Measurements from ENCODE around the gene INPP5J. TPM values are rescaled to one million over a fixed set of nuclear protein-coding genes. Genes with fewer than 3 reads are reported as not detected.
A peak's percentile ranks its signal among the peaks of the same experiment; 100 is the strongest.

INPP5J gene
- total and polyA plus RNA-seq, 9 of the 15 experiments (the other 6 are each of a cell fraction or from before 2014, with no cell fraction given), result 0.10 to 6.3 (median 4.8) TPM

GRCh38 chr22:31080848-31081649 lies 41.7 kb upstream of the INPP5J start, which contains the start of gene SMTN (continued):
- TF ChIP-seq ZNF551 (CRISPR knock-in tag; IDR thresholded peaks at IDR 0.05), result no peak
- TF ChIP-seq ZFX (CRISPR knock-in tag; IDR thresholded peaks at IDR 0.05), result peak; percentile 39
- no peak for TF ChIP-seq E2F5 (CRISPR knock-in tag; IDR thresholded peaks at IDR 0.05)
- peak; percentile 80 for TF ChIP-seq SP1 (CRISPR knock-in tag; IDR thresholded peaks at IDR 0.05)
- no peak for TF ChIP-seq ZSCAN29 (IDR thresholded peaks at IDR 0.05)
- no peak for TF ChIP-seq FOXP1 (CRISPR knock-in tag; IDR thresholded peaks at IDR 0.05)
- no peak for TF ChIP-seq ADNP (tag; IDR thresholded peaks at IDR 0.05)
- 0 out of 2 replicates have a peak, but pooled peaks have one; percentile 31 for TF ChIP-seq ZNF586 (CRISPR knock-in tag; conservative IDR thresholded peaks at IDR 0.05)
- TF ChIP-seq RFX1 (IDR thresholded peaks at IDR 0.05), result no peak
- no peak for TF ChIP-seq RNF219 (CRISPR knock-in tag; IDR thresholded peaks at IDR 0.05)
- TF ChIP-seq CUX1 (CRISPR knock-in tag; IDR thresholded peaks at IDR 0.05), result no peak
- TF ChIP-seq KDM4B (IDR thresholded peaks at IDR 0.05; ENCODE audit: borderline replicate concordance in 2 of 2, low read depth in 1 of 2), result no peak
- no peak for TF ChIP-seq SMARCE1 (IDR thresholded peaks at IDR 0.05)
- TF ChIP-seq BHLHE40 (IDR thresholded peaks at IDR 0.05; ENCODE audit: low read length), result peak; percentile 92
- TF ChIP-seq E4F1 (CRISPR knock-in tag; IDR thresholded peaks at IDR 0.05; ENCODE audit: borderline replicate concordance), result no peak
- 0 out of 2 replicates have a peak, but pooled peaks have one; percentile 21 for TF ChIP-seq CREB1 (IDR thresholded peaks at IDR 0.05)
- 0 out of 2 replicates have a peak, but pooled peaks have one; percentile 25 for TF ChIP-seq CREB1 (CRISPR knock-in tag; IDR thresholded peaks at IDR 0.05)
- TF ChIP-seq CXXC5 (CRISPR knock-in tag; IDR thresholded peaks at IDR 0.05), result peak; percentile 19; the same call in 1 of the 2 replicates
